IPS-NIHi7 (cell line): ENCODE results near the gene PLIN4.

ENCODE experiments used
- DNase-seq: peaks from one replicate; pipeline ENCODE4 v3.0.0; 2012; ENCODE audit warnings: mixed read lengths; ENCODE audit errors: extremely low spot score

PLIN4 gene

DNA sequence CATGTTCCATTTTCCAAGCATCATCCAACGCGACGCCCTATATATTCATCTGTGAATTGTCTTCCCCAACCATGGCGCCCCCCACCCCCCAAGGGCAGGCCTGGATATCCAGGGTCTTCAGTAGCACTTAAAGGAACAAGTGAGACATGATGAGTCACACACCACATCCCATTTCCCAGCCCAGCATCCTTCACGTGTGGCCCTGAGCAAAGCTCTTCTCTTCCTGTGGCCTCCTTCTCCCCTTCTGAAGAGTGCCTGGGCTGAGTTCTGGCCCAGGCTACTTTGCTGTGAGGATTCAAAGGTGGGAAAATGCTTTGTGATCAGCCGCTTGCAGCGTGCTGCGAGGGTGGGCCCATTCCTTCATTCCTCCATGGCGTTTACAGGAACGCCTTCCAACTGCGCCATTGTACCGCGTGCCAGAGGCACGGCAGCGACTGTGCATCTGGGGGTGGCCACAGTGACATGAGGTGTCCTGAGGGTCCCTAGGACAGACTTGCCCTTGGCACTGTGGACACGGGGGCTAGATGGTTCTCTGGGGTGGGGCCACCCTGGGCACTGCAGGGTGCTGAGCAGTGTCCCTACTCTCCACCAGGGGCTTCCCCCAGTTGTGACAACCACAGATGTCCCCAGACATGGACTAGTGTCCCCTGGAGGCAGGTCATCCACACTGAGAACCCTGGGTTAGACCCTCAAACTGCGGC, 11.7 kb downstream of the PLIN4 start:
- no peak for DNase-seq

DNA sequence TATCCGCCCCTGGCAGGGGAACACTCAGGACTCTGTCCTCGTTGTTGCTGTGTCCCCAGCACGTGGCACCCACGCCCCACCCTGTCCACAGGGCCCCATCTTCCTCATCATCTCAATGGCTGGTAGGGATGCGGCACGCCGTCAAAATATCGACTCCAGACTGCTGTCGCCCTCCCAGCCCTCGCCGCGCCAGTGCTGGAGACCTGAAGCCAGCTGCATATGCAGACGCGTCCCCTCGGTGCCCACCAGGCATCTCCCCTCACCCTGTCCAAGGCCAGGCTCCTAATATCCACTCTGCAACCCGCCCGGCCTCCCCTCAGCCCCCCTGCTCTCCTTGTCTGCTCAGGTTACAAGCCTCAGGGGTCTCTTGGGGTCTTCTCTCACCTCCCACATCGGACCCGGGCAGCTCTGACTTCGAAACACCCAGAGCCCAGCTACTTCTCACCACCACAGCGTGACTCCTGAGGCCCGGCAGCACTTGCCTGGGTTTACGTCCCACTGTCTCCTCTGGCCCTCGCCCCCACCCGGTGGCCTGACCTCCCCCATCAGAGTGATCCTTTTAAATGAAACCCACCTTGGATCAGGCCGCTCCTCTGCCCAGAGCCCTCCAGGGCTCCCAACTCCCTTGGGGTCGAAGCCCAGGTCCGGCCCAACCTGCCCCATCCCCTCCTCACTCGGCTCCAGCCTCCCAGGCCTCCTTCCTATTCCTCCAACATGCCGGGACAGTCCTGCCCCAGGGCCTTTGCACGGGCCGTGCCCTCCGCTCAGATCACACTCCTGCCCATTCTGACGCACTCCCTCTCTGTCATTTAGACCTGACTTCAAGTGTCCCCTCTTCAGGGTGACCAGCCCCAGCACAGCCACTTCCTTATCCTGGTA, 12.5 kb downstream of the PLIN4 start:
- DNase-seq: no peak

DNA sequence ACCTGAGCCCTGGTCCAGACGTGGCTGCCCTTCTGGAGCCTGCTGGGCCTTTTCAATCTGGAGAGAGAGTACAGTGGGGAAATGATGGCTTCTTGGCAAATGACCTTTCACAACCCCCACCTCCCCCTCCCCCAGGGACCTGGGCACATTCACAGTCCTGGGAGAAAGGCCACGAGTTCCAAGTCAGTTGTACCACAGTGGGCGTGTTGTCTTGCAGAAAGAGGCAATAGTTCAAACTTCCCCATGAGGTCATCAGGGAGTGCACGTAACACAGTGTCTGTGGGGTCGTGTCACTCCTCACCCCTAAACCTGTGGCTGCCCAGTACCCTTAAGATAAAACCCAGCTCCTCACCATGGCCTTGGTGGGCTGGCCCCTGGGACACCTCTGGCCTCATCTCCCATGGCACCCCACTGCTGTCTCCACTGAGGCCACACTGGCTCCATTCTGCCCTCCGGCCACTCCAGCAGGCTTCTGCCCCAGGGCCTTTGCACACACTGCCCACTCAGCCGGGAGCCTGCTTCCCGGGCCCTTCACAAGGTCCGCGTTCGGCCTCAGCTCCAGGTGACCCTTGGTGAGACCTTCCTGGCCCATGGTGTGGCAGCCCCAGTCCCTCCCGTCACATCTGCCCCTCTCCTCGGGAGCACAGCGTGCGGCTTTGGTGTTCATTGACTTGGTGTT, 13.3 kb downstream of the PLIN4 start:
- no peak for DNase-seq

DNA sequence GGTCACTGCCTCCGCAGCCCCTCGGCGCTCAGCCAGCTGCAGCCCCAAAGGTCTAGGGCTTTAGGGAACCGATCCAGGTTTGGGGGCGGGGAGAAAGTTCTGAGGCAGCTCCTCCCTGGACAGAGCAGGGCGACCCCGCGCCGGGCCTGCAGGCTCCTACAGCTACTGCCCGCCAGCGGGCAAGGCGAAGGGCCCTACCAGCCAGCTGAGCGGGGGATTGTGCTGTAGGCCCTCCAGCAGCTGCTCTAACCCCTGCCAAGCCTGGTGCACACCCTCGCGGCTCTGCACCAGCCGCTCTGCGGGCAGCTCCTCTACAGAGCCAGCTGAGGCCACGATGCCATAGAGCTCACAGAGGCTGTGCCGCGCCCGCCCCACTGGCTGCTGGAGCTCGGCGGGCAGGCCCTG, 14.0 kb downstream of the PLIN4 start:
- DNase-seq: no peak

DNA sequence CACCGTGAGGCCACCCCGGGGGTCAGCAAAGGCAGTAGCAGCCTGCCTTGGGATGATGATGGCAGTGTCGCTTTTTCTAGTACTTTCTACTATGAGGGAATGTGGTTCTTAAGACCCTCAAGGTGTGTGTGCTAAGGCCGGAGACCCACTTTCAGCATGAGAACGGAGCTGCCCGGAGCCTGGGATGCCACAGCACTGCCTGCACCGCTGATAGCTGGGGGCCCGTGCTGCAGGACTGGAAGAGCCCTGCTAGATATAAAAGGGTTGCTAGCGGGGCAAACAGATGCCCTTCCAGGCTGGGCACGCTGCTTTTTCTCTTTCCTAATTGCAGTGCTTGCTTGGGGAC, 14.5 kb downstream of the PLIN4 start:
- DNase-seq: no peak

DNA sequence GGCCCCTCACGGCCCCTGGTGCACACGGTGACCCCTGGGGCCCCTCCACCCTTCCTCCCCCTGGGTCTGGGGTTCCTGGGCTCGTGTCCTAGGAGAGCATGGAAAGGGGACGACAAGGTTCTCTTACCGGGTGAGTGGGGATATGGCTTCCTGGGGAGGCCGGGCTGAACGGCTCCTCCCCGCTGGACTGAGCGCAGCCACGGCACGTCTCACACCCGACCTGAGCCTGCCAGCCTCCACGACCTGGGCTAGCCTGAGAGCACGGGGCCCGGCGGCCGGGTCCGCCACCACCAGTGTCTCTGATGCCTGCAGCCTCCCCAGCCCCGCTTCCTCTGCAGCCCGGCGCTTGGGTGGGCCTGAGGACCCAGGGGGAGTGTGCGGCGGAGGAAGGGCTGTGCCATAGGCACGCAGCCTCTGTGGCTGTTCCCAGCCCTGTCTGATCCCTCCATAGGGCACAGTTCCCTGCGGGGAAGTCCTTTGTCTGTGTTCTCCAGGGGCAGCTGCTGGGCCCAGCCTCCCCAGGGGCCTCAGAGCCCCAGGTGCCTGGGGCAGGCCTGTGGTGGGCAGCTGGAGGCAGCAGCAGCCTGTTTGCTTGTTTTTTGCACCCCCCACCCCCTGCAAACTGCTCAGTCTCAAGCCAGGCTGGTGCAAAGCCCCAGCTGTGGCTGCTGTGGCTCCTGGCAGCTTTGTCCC, 15.0 kb downstream of the PLIN4 start:
- no peak for DNase-seq

DNA sequence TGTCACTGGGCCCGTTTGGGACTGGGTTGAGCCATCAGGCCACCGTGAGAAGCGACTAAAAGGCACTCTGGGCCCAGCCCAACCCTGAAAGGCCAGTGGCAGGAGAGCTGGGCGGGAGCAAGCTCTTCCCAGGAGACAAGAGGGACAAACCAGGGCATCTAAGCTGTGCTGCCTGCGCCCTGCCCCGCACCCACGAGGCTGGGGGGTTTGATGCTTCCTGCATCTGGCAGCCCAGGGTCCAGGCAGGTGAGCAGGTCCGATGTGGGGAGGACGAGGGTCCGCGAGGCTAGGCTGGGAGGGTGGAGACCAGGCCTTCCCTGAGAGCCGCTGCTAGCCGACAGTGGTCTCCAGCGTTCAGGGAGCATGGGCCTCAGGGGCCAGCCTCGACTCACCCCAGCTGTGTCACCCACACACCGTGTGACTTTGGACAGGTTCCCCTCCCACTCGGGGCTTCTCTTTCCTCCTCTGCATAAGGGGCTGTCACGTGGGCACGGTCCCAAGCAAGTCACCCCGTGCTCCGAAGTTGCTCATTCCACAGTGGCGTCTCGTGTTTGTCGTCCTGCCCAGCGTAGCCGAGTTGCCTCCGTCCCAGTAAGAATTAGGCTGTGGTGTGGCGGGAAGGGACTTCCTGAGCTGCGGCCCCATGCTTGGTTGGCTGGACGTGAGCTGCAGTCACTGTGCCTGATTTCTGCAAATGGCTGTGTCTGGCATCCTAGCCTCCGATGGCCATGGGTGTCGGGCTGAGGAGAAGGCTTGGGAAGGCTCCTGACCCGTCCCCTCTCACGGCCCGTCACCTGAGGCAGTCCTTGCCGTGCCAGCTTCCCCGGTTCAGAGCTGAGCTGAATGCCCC, 15.8 kb downstream of the PLIN4 start:
- DNase-seq: no peak

DNA sequence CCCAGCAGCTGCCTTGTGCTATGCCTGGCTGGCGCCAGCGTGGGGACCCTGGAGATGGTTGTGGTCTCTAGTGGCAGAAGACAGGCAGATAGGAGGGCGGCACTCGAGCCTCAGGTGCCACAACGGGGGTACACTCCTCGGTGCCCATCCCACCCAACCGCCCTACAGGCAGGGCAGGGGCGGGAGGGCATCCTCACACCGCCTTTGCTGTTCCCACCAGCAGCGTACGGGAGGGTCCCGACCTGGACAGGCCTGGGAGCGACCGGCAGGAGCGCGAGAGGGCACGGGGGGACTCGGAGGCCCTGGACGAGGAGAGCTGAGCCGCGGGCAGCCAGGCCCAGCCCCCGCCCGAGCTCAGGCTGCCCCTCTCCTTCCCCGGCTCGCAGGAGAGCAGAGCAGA, 16.6 kb downstream of the PLIN4 start:
- DNase-seq: no peak

DNA sequence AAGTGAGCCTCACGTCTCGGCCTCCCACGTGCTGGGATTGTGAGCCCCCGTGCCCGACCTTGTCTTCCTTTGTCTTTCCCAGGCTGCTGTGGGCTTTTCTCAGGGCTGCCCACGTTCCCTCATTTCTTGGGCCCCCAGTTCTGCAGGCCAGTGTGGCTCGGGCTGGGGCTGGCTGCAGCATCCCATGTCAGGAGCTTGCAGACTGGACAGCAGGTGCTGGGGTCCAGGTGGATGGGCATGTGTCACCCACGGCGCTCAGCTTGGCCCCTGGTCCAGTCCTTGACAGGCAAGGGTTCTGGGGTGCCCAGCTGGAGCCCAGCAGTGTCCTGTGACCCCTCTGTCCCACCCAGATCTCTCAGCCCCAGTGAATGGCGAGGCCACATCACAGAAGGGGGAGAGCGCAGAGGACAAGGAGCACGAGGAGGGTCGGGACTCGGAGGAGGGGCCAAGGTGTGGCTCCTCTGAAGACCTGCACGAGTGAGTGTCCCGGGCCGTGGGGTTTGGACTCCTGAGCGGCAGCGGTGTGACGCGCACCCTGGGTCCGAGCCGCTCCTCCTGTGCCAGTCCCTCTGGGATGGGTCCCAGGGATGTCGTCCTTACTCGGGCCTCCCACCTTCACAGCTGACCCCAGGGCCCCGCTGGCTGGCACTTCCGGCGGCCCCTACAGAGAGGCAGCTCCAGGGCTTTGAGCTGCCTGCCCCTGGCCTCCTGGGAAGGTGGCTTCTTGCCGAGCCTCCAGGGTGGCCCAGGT, 17.3 kb downstream of the PLIN4 start:
- no peak for DNase-seq

DNA sequence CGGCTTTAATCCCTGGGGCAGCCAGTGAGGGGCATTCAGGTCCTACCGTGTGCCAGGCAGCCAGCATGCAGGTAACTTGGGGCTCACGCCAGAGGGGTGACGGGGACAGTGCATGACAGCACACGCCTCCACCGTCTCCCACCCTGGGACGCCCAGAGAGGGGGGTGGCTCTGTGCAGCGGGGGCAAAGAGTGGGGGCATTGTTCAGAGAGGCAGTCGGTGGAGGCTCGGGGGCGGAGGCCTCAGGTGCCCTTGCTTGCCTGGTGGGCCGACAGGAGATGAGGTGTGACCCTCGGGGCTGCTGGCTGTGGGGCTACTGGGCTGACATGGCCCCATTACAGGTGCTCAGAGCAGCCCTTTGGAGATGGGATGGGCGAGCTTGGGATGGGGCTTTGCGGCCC, 18.4 kb downstream of the PLIN4 start:
- no peak for DNase-seq

DNA sequence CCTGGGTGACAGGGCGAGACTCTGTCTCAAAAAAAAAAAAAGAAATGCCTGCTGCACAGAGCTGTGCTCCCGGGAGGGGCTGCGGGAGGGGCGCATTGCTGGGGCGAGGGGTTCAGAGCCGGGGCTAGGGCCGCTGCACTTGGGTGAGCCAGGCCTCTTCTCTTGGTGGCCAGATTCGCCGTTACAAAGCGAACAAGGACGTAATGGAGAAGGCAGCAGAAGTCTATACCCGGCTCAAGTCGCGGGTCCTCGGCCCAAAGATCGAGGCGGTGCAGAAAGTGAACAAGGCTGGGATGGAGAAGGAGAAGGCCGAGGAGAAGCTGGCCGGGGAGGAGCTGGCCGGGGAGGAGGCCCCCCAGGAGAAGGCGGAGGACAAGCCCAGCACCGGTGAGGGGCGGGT, 19.0 kb downstream of the PLIN4 start:
- DNase-seq: no peak

DNA sequence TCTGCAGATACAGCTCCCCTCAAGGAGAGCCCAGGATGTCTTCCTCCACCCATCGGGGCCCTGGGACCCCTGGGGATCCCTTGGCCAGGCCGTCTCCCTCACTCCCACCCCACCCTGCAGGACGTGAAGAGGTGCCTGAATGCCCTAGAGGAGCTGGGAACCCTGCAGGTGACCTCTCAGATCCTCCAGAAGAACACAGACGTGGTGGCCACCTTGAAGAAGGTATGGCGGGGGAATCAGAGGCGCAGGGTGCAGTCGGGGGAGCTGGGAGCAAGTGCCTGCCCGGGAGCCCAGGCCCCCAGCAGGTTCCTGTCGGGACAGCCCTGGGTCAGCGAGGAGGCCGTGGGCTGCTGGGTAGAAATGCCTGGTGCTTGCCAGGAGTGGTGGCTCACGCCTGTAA, 19.6 kb downstream of the PLIN4 start:
- no peak for DNase-seq

DNA sequence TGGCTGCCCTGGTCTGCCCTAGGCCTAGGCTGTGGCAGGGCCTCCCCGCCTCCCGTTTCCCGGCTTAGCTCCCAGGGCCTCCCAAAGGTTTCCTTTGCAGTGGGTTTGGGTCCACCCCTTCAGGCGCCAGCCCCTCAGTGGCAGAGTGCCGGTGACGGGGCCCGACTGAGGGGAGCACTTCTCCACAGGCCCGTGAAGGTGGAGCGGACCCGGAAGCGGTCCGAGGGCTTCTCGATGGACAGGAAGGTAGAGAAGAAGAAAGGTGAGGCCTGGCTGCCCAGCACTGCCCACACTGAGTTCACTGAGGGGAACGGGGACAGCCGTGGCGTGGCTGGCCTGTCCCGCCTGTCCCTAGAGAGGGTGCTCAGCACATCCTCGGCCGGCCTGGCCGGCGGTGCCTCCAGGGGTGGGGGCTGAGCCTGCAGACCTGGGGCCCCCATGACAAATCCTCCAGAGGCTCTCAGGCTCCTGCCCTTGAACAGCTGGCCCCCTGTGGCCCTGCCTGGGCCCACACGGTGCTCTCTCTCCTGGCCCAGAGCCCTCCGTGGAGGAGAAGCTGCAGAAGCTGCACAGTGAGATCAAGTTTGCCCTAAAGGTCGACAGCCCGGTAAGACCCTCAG, 20.4 kb downstream of the PLIN4 start:
- no peak for DNase-seq

DNA sequence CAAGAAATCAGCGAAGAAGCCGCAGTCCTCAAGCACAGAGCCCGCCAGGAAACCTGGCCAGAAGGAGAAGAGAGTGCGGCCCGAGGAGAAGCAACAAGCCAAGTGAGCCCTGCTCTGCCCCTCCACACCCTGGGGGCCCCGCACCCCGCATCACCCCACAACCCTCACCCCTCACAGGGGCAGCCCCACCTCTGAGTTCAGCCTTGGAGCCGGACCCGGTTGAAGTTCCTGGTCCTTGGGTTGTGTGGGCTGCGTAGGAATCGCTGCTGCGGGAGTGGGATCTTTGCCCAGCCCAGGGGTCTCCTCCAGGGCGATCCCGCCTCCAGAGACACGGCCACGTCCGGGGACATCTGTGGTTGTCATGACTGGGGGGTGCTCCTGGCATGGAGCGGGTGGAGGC, 22.0 kb downstream of the PLIN4 start:
- no peak for DNase-seq

DNA sequence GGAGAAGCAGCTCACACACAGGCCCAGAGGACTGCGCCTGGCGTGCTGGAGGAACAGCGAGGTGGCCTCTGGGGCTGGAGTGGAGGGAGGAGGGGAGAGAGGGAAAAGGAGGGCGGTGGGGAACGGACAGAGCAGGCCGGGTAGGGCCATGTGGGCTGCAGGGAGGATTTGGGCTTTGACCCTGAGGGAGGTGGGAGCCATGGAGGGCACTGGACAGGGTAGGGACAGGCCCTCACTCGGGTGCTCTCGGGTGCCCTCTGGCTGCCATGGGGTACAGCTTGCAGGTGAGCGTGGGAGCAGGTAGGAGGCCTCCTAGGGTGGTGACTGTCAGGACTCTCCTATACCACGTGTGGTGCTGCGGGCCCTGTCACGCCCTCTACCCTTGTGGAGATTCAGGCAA, 22.8 kb downstream of the PLIN4 start:
- DNase-seq: no peak

DNA sequence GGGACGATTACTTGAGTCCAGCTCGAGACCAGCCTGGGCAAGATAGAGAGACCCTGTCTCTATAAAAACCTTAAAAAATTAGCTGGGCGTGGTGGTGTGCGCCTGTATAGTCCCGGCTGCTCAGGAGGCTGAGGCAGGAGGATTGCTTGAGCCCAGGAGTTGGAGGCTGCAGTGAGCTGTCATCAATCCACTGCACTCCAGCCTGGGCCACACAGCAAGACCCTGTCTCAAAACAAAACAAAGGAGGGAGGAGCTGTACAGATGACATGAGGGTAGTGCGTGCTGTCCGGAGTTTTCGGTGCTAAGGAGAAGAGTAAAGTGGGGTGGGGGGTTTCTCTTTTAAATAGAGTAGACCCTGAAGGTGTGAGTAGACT, 23.6 kb downstream of the PLIN4 start:
- no peak for DNase-seq

DNA sequence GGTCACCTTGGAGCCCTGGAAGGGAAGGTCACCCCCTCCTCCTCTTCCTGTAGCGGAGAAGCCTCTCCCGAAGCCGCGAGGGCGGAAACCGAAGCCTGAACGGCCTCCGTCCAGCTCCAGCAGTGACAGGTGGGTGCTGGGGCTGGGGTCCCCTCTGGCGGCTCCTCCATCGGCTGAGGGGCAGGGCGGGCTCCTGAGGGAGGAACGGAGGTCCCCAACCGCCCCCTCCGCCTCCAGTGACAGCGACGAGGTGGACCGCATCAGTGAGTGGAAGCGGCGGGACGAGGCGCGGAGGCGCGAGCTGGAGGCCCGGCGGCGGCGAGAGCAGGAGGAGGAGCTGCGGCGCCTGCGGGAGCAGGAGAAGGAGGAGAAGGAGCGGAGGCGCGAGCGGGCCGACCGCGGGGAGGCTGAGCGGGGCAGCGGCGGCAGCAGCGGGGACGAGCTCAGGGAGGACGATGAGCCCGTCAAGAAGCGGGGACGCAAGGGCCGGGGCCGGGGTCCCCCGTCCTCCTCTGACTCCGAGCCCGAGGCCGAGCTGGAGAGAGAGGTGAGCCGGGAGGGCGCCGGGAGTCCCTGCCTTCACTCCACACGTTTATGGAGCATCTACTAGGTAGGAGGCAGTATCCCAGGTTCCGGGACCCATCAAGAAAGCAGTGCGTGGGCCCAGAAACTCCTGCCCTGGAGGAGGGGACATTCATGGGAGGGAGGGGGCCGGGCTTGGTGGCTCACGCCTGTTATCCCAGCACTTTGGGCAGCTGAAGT, 24.2 kb downstream of the PLIN4 start:
- no peak for DNase-seq

DNA sequence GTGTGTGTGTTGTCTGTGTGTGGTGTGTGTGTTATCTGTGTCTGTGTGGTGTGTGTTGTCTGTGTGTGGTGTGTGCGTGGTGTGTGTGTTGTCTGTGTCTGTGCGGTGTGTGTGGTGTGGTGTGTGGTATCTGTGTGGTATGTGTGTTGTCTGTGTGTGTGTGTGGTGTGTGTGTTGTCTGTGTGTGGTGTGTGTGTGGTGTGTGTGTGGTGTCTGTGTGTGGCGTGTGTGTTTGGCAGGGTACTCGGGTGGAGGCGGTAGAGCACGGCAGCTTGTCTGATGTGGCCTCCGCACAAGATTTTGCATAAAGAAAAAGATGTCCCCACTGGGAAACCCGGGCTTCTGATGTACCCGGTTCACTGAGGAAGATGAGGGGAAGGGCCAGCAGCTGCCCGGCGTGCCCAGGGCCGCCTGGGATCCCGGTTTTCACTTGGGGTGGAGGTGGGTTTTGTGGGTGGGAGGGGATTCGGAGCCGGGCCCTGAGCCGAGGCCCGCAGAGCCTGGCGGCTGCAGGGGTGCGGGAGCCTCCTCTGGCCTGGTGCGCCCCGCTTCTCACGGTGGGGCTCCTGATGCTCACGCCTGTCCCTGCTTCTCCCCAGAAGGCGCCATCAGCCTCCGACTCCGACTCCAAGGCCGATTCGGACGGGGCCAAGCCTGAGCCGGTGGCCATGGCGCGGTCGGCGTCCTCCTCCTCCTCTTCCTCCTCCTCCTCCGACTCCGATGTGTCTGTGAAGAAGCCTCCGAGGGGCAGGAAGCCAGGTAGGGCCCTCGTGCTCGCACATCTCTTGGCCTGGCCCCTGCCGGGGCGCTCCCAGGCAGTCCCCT, 25.0 kb downstream of the PLIN4 start:
- no peak for DNase-seq
